Activated CD4-positive, CD25-positive, alpha-beta regulatory T cell (primary cell): ENCODE measurements around the gene HHLA2.

Experiments
- DNase-seq, 4 experiments: peaks; one replicate each; lab custom pipeline; 2025; lab: John Stamatoyannopoulos, UW

HHLA2 gene

GRCh38 chr3:108393128-108393900, 97.0 kb downstream of the HHLA2 start:
- DNase-seq, result no peak

- no peak for DNase-seq
These were observed 97.7 kb downstream of the HHLA2 start for GRCh38 chr3:108394016-108394415.

GRCh38 chr3:108394563-108394962, 98.2 kb downstream of the HHLA2 start:
- DNase-seq, result no peak

- DNase-seq, result no peak
These were observed 100.0 kb downstream of the HHLA2 start for GRCh38 chr3:108396336-108396735.

GRCh38 chr3:108398510-108398909, 102.2 kb downstream of the HHLA2 start:
- DNase-seq, result no peak

- no peak for DNase-seq
These were observed 105.5 kb downstream of the HHLA2 start for GRCh38 chr3:108401836-108402235.

GRCh38 chr3:108403198-108403597, 106.8 kb downstream of the HHLA2 start:
- no peak for DNase-seq

- DNase-seq, result no peak
These were observed 107.5 kb downstream of the HHLA2 start for GRCh38 chr3:108403686-108404345.

- no peak for DNase-seq
These were observed 108.0 kb downstream of the HHLA2 start for GRCh38 chr3:108404368-108404767.

- DNase-seq, result no peak
These were observed 109.8 kb downstream of the HHLA2 start for GRCh38 chr3:108406063-108406660.

- no peak for DNase-seq
These were observed 110.4 kb downstream of the HHLA2 start for GRCh38 chr3:108406661-108407206.

- DNase-seq, result no peak
These were observed 111.5 kb downstream of the HHLA2 start for GRCh38 chr3:108407886-108408285.

- DNase-seq, result no peak
These were observed 112.8 kb downstream of the HHLA2 start for GRCh38 chr3:108408883-108409799.

GRCh38 chr3:108409800-108410178, 113.4 kb downstream of the HHLA2 start:
- no peak for DNase-seq

GRCh38 chr3:108410531-108410984, 114.2 kb downstream of the HHLA2 start:
- DNase-seq, result no peak

- no peak for DNase-seq
These were observed 115.9 kb downstream of the HHLA2 start for GRCh38 chr3:108412121-108412750.

- DNase-seq, result no peak
These were observed 117.7 kb downstream of the HHLA2 start for GRCh38 chr3:108414007-108414406.

GRCh38 chr3:108415661-108416060, 119.3 kb downstream of the HHLA2 start:
- DNase-seq, result no peak

GRCh38 chr3:108416111-108416869, 119.9 kb downstream of the HHLA2 start:
- no peak for DNase-seq

- no peak for DNase-seq
These were observed 124.6 kb downstream of the HHLA2 start for GRCh38 chr3:108420926-108421325.
